ENCODE results near the gene INPP5D. TPM values are rescaled to one million over a fixed set of nuclear protein-coding genes. Genes with fewer than 3 reads are reported as not detected.

Gene INPP5D
- polyA plus RNA-seq, 10 donors, result 4.7 to 9.5 (median 7.2) TPM

- no peak for DNase-seq
Observed at GRCh38 chr2:233075141-233075965, 15.2 kb downstream of the INPP5D start.

GRCh38 chr2:233075966-233076339 is 15.8 kb downstream of the INPP5D start:
- DNase-seq, result no peak

- no peak for DNase-seq
Observed at GRCh38 chr2:233076749-233077148, 16.6 kb downstream of the INPP5D start.

GRCh38 chr2:233079473-233079877 is 19.3 kb downstream of the INPP5D start:
- DNase-seq, result no peak

- DNase-seq, result no peak
Observed at GRCh38 chr2:233079953-233080835, 20.1 kb downstream of the INPP5D start.

- DNase-seq, result no peak
Observed at GRCh38 chr2:233080836-233081229, 20.7 kb downstream of the INPP5D start.

GRCh38 chr2:233081232-233081730 is 21.1 kb downstream of the INPP5D start:
- DNase-seq, result no peak

GRCh38 chr2:233081731-233082221 is 21.6 kb downstream of the INPP5D start:
- DNase-seq, result no peak

GRCh38 chr2:233082222-233082930 is 22.2 kb downstream of the INPP5D start:
- DNase-seq, result no peak

- DNase-seq, result peak in 2 of 3 donors; percentile 52 to 53
Observed at GRCh38 chr2:233082931-233083755, 23.0 kb downstream of the INPP5D start.

- no peak for DNase-seq
Observed at GRCh38 chr2:233083782-233084181, 23.6 kb downstream of the INPP5D start.

GRCh38 chr2:233084488-233084887 is 24.3 kb downstream of the INPP5D start:
- DNase-seq, result peak; percentile 16 to 61 (median 39)

GRCh38 chr2:233085037-233085838 is 25.1 kb downstream of the INPP5D start:
- no peak for DNase-seq

GRCh38 chr2:233085839-233086150 is 25.7 kb downstream of the INPP5D start:
- no peak for DNase-seq

- no peak for DNase-seq
Observed at GRCh38 chr2:233087713-233088112, 27.6 kb downstream of the INPP5D start.

- no peak for DNase-seq
Observed at GRCh38 chr2:233088972-233089345, 28.8 kb downstream of the INPP5D start.

- no peak for DNase-seq
Observed at GRCh38 chr2:233089851-233090250, 29.7 kb downstream of the INPP5D start.

- no peak for DNase-seq
Observed at GRCh38 chr2:233090879-233091278, 30.7 kb downstream of the INPP5D start.

- no peak for DNase-seq
Observed at GRCh38 chr2:233091595-233092375, 31.6 kb downstream of the INPP5D start.
